GM12878 (cell line): ENCODE data around the gene PAX2. TPM values are rescaled to one million over a fixed set of nuclear protein-coding genes. Genes with fewer than 3 reads are reported as not detected.

Experiments
- ATAC-seq: fragments of 200-7000 bp; cut with Tn5 transposase; 3 replicates; pipeline ENCODE4 v1.9.1; 2020; ENCODE audit warnings: mild to moderate bottlenecking, moderate library complexity
- BruUV-seq: library from RNA; stranded (reverse); fragments of 400-500 nt; replicated peaks from 2 replicates; lab custom pipeline; 2021; lab: Mats Ljungman, UMichigan
- CTCF ChIA-PET: fragments of 300-600 bp; sonication (Branson Sonifier 250); formaldehyde crosslinking; extraction: SDS; loops from one replicate; lab custom pipeline; 2021; ENCODE audit warnings: inconsistent platforms; lab: Yijun Ruan, JAX
- POLR2A ChIA-PET: fragments of 350-600 bp; formaldehyde crosslinking; extraction: SDS; loops from one replicate; lab custom pipeline; 2021; ENCODE audit warnings: inconsistent platforms; lab: Charles Lee
- RAD21 ChIA-PET: fragments of 300-600 bp; sonication (Branson Sonifier 250); formaldehyde crosslinking; loops from one replicate; lab custom pipeline; 2023; ENCODE audit warnings: antibody characterized with exemption; ENCODE audit not compliant: unreplicated experiment; lab: Charles Lee
- SMC1A ChIA-PET: fragments of 300-600 bp; sonication (Branson Sonifier 250); formaldehyde crosslinking; loops from one replicate; lab custom pipeline; 2023; ENCODE audit not compliant: unreplicated experiment, uncharacterized antibody; lab: Charles Lee
- DNase-seq: peaks from one replicate; pipeline ENCODE4 v3.0.0-alpha.2; 2011; ENCODE audit warnings: low read depth, low spot score
- FAIRE-seq: peaks from 3 replicates; lab custom pipeline; 2011; peaks lifted over from hg19 to GRCh38; lab: Jason Lieb, UNC
- H2AFZ ChIP-seq: 2 replicates; pipeline ENCODE4 v1.6.0; 2011; ENCODE audit warnings: low read depth, low read length, control low read depth; ENCODE audit not compliant: control insufficient read depth
- H3K27ac ChIP-seq: 2 replicates; pipeline ENCODE4 v1.5.1; 2011; ENCODE audit warnings: control low read depth; ENCODE audit not compliant: control insufficient read depth, insufficient read depth
- H3K27me3 ChIP-seq, 2 experiments: replicated peaks in 1 of 2; 2 replicates each; pipeline versions ENCODE4 v1.6.0 to v1.6.1; 2011; ENCODE audit warnings: low read length in 1 of 2; ENCODE audit not compliant: control insufficient read depth in 2 of 2, insufficient read depth in 2 of 2
- H3K36me3 ChIP-seq, 2 experiments: 2 replicates each; pipeline ENCODE4 v1.5.1; 2011; ENCODE audit warnings: low read length in 1 of 2; ENCODE audit not compliant: control insufficient read depth in 2 of 2, insufficient read depth in 2 of 2
- H3K4me1 ChIP-seq: 2 replicates; pipeline ENCODE4 v1.6.1; 2011; ENCODE audit warnings: mild to moderate bottlenecking, low read length, moderate library complexity, mixed read lengths; ENCODE audit not compliant: control insufficient read depth, insufficient read depth
- H3K4me2 ChIP-seq: 2 replicates; pipeline ENCODE4 v1.6.0; 2011; ENCODE audit warnings: control low read depth; ENCODE audit not compliant: control insufficient read depth, insufficient read depth
- H3K4me3 ChIP-seq: fragments of 200-600 bp; sonication (generic); 2 replicates; pipeline ENCODE4 v1.5.1; 2016
- H3K79me2 ChIP-seq: 2 replicates; pipeline ENCODE4 v1.6.0; 2011; ENCODE audit warnings: low read length; ENCODE audit not compliant: control insufficient read depth, insufficient read depth
- H3K9ac ChIP-seq: 2 replicates; pipeline ENCODE4 v1.8.0; 2011; ENCODE audit warnings: low read length, control low read depth, mixed read lengths; ENCODE audit not compliant: control insufficient read depth, insufficient read depth
- H3K9me3 ChIP-seq: replicated peaks from 3 replicates; pipeline ENCODE4 v1.5.1; 2011; ENCODE audit warnings: mild to moderate bottlenecking, low read length; ENCODE audit not compliant: control insufficient read depth, insufficient read depth
- H4K20me1 ChIP-seq: 2 replicates; pipeline ENCODE4 v1.6.0; 2011; ENCODE audit not compliant: control insufficient read depth, insufficient read depth
- BHLHE40 ChIP-seq, 2 experiments: fragments of 450-650 bp in 1 of 2; IDR thresholded peaks; 2 replicates each; pipeline ENCODE4 v1.6.1; 2011 to 2017; ENCODE audit warnings: low read depth in 2 of 2, borderline replicate concordance in 1 of 2, improper control_type of control experiment in 1 of 2, low read length in 1 of 2, mild to moderate bottlenecking in 1 of 2
- CEBPB ChIP-seq, 2 experiments: fragments of 150-350 bp in 1 of 2; IDR thresholded peaks; 2 replicates each; pipeline ENCODE4 v1.6.1; 2012 to 2014; ENCODE audit warnings: low read depth in 2 of 2, low read length in 2 of 2, borderline replicate concordance in 1 of 2, inconsistent platforms in 1 of 2
- CHD2 ChIP-seq: IDR thresholded peaks from 2 replicates; pipeline ENCODE4 v1.6.1; 2011; ENCODE audit warnings: low read depth, low read length, improper control_type of control experiment, borderline replicate concordance
- ETV6 ChIP-seq, 2 experiments: fragments of 450-650 bp in 1 of 2; IDR thresholded peaks in 1 of 2; conservative IDR thresholded peaks in 1 of 2; 2 replicates each; pipeline ENCODE4 v1.6.1; 2014; ENCODE audit warnings: antibody characterized with exemption in 1 of 2, borderline replicate concordance in 1 of 2, low read depth in 1 of 2, mild to moderate bottlenecking in 1 of 2, moderate library complexity in 1 of 2
- GATAD2B ChIP-seq: fragments of 450-650 bp; conservative IDR thresholded peaks from 2 replicates; pipeline ENCODE4 v1.6.1; 2017; ENCODE audit warnings: low read depth, mild to moderate bottlenecking, moderate library complexity
- PAX5 ChIP-seq: IDR thresholded peaks from 2 replicates; pipeline ENCODE4 v1.6.1; 2011; ENCODE audit warnings: low read depth, low read length, borderline replicate concordance
- RB1 ChIP-seq: fragments of 450-650 bp; formaldehyde crosslinking; IDR thresholded peaks from 2 replicates; pipeline ENCODE4 v1.6.1; 2017; ENCODE audit warnings: mild to moderate bottlenecking, borderline replicate concordance
- RCOR1 ChIP-seq: conservative IDR thresholded peaks from 2 replicates; pipeline ENCODE4 v1.6.1; 2012; ENCODE audit warnings: low read depth, low read length, improper control_type of control experiment
- SMC3 ChIP-seq: IDR thresholded peaks from 2 replicates; pipeline ENCODE4 v1.6.1; 2011; ENCODE audit warnings: low read length, improper control_type of control experiment, borderline replicate concordance
- TCF7 ChIP-seq: IDR thresholded peaks from 2 replicates; pipeline ENCODE4 v1.6.1; 2014; ENCODE audit warnings: antibody characterized with exemption, borderline replicate concordance
- ZBTB40 ChIP-seq: fragments of 450-650 bp; IDR thresholded peaks from 2 replicates; pipeline ENCODE4 v1.6.1; 2016; ENCODE audit warnings: mild to moderate bottlenecking, moderate library complexity, borderline replicate concordance
- ZNF384 ChIP-seq: IDR thresholded peaks from 2 replicates; pipeline ENCODE4 v1.6.1; 2012; ENCODE audit warnings: low read depth, mild to moderate bottlenecking, low read length, improper control_type of control experiment, borderline replicate concordance
- ZSCAN29 ChIP-seq: fragments of 450-650 bp; IDR thresholded peaks from 2 replicates; pipeline ENCODE4 v1.6.1; 2017; ENCODE audit warnings: mild to moderate bottlenecking, moderate library complexity
- ZZZ3 ChIP-seq: IDR thresholded peaks from 2 replicates; pipeline ENCODE4 v1.6.1; 2011; ENCODE audit warnings: low read depth; ENCODE audit not compliant: control insufficient read depth, insufficient read length
- WGBS: methylation state at CpG from one replicate; pipeline ENCODE4 v1.1.6; 2016; ENCODE audit warnings: low lambda C conversion rate; ENCODE audit not compliant: insufficient replicate concordance, insufficient coverage; ENCODE audit errors: missing lambda C conversion rate; 5-methylcytosine and 5-hydroxymethylcytosine counted together
- in situ Hi-C: fragments of 300-500 bp; cut with MboI; formaldehyde crosslinking; loops from 9 replicates; pipeline ENCODE4 v1.14.3; 2018; ENCODE audit warnings: mixed read lengths
- intact Hi-C: fragments of 100-400 bp; cut with micrococcal nuclease; formaldehyde crosslinking; loops from one replicate; pipeline ENCODE4 v1.14.2; 2022; ENCODE audit not compliant: unreplicated experiment
- polyA plus RNA-seq, 11 experiments: library from polyadenylated mRNA; depleted of rRNA in 4 of 11; unstranded in 6 of 11; stranded (reverse) in 5 of 11; fragments of >200 nt; fragmentation: Nextera tagmentation in 4 of 11; fragmentation: Illumina TruSeq in 1 of 11; extraction: Ambion mirVana in 4 of 11; extraction: Trizol in 1 of 11; gene quantifications; 1 replicate in 1 of 11; 2 replicates in 10 of 11; pipeline versions ENCODE4 v1.2.1 to v1.2.3, GENCODE V29; 2011 to 2016; ENCODE audit warnings: inconsistent platforms in 2 of 11, missing spikeins in 2 of 11, low read depth in 1 of 11
- total RNA-seq, 4 experiments: library from RNA; depleted of rRNA in 3 of 4; stranded (reverse); fragments of >200 nt in 3 of 4; fragmentation: Illumina TruSeq in 1 of 4; extraction: Trizol in 1 of 4; gene quantifications; 2 replicates each; pipeline versions ENCODE4 v1.2.1 to v1.2.3, GENCODE V29; 2013 to 2021

The PAX2 gene
- total and polyA plus RNA-seq, 10 of the 15 experiments (the other 5 are each of a cell fraction or from before 2014, with no cell fraction given), result not detected

GRCh38 chr10:100779329-100779728 lies 33.9 kb downstream of the PAX2 start (continued):
- no peak for TF ChIP-seq ZBTB40
- TF ChIP-seq ETV6 (conservative IDR thresholded peaks at IDR 0.05 in 1 of 2, IDR thresholded peaks at IDR 0.05 in 1 of 2; ENCODE audit: borderline replicate concordance in 1 of 2, low read depth in 1 of 2), result no peak
- no peak for TF ChIP-seq PAX5
- no peak for TF ChIP-seq BHLHE40 (IDR thresholded peaks at IDR 0.05; ENCODE audit: borderline replicate concordance in 1 of 2, low read depth in 2 of 2, low read length in 1 of 2)
- TF ChIP-seq ZNF384, result no peak
- no peak for TF ChIP-seq CEBPB (IDR thresholded peaks at IDR 0.05; ENCODE audit: borderline replicate concordance in 1 of 2, low read depth in 2 of 2, low read length in 2 of 2)
- TF ChIP-seq ZZZ3, result no peak

GRCh38 chr10:100780324-100780723 lies 34.9 kb downstream of the PAX2 start:
- peaks cover 4 to 10% of the 10 kb centered on the region in 2 experiments for H3K27me3 ChIP-seq
- no peak overlapping the region for H3K27ac ChIP-seq
- no peaks in the 10 kb centered on the region for H3K4me1 ChIP-seq
- no peaks in the 10 kb centered on the region for H3K36me3 ChIP-seq
- in situ Hi-C loops (no loop called here), intact Hi-C loops (no loop called here)
- ATAC-seq, result no peak
- no peaks in the 10 kb centered on the region for H3K79me2 ChIP-seq
- no peak for TF ChIP-seq SMC3
- no peak for TF ChIP-seq ZSCAN29
- no peak for TF ChIP-seq GATAD2B
- TF ChIP-seq TCF7, result no peak
- no peak for TF ChIP-seq RB1
- no peak for TF ChIP-seq RCOR1
- no peak for TF ChIP-seq CHD2
- H2AFZ ChIP-seq, result no peak overlapping the region
- DNase-seq, result no peak
- WGBS, result 0% methylated on average over 2 of the region's 2 CpGs
- ChIA-PET SMC1A (interaction anchor here (0.7 kb wide), 1 partner anchor 250 kb away, joined by 3 read pairs; no protein-coding TSS in a partner anchor), CTCF (no interaction called here), POLR2A (no interaction called here), RAD21 (no interaction called here)
- H3K9ac ChIP-seq, result no peak overlapping the region
- no peaks in the 10 kb centered on the region for H4K20me1 ChIP-seq
- no peak for FAIRE-seq
- H3K9me3 ChIP-seq, result no peaks in the 10 kb centered on the region
- no peak overlapping the region for H3K4me2 ChIP-seq
- no TSS peak for BruUV-seq
- H3K4me3 ChIP-seq, result no peak overlapping the region
